Endodermal cell (in vitro differentiated cells): ENCODE measurements around the gene HMX1. TPM values are rescaled to one million over a fixed set of nuclear protein-coding genes. Genes with fewer than 3 reads are reported as not detected.

Experiments used
- DNase-seq: peaks from one replicate; pipeline ENCODE4 v3.0.0-alpha.2; 2017
- H3K27ac ChIP-seq: 2 replicates; pipeline ENCODE4 v1.5.1; 2013; ENCODE audit warnings: mild to moderate bottlenecking, low read depth, low read length, moderate library complexity
- H3K27me3 ChIP-seq: 2 replicates; pipeline ENCODE4 v1.6.1; 2013; ENCODE audit warnings: mild to moderate bottlenecking, low read length, moderate library complexity; ENCODE audit not compliant: insufficient read depth, control insufficient read depth, poor library complexity, severe bottlenecking
- H3K36me3 ChIP-seq: 2 replicates; pipeline ENCODE4 v1.7.0; 2013; ENCODE audit warnings: mild to moderate bottlenecking, low read length, moderate library complexity; ENCODE audit not compliant: control insufficient read depth, insufficient read depth
- H3K4me1 ChIP-seq: one replicate; pipeline ENCODE4 v1.7.0; 2013; ENCODE audit warnings: low read length; ENCODE audit not compliant: control insufficient read depth, insufficient read depth
- H3K4me3 ChIP-seq: 2 replicates; pipeline ENCODE4 v1.5.1; 2013; ENCODE audit warnings: mild to moderate bottlenecking, low read length, moderate library complexity
- H3K9ac ChIP-seq: 2 replicates; pipeline ENCODE4 v1.6.1; 2013; ENCODE audit warnings: mild to moderate bottlenecking, low read length, moderate library complexity; ENCODE audit not compliant: poor library complexity, severe bottlenecking; ENCODE audit errors: extremely low read depth
- H3K9me3 ChIP-seq: 2 replicates; pipeline ENCODE4 v1.6.1; 2013; ENCODE audit warnings: mild to moderate bottlenecking, low read length, moderate library complexity; ENCODE audit not compliant: control insufficient read depth
- H3K27ac Mint-ChIP-seq: 2 replicates; pipeline ENCODE4 v1.8.0; 2020; ENCODE audit warnings: mixed read lengths
- H3K27me3 Mint-ChIP-seq: 2 replicates; pipeline ENCODE4 v1.8.0; 2021; ENCODE audit warnings: mild to moderate bottlenecking, mixed read lengths; ENCODE audit not compliant: insufficient read depth
- H3K36me3 Mint-ChIP-seq: 2 replicates; pipeline ENCODE4 v1.8.0; 2020; ENCODE audit warnings: low read depth, mixed read lengths
- H3K4me1 Mint-ChIP-seq: 2 replicates; pipeline ENCODE4 v1.8.0; 2020; ENCODE audit warnings: mixed read lengths
- H3K4me3 Mint-ChIP-seq: 2 replicates; pipeline ENCODE4 v1.8.0; 2020; ENCODE audit warnings: mild to moderate bottlenecking, moderate library complexity, mixed read lengths
- H3K9me3 Mint-ChIP-seq: 2 replicates; pipeline ENCODE4 v1.8.0; 2020; ENCODE audit warnings: mild to moderate bottlenecking, mixed read lengths
- WGBS, 2 experiments: methylation state at CpG; one replicate each; pipeline versions ENCODE4 v1.1.5 to v1.1.7; 2013; ENCODE audit warnings: missing lambda C conversion rate in 2 of 2, mixed read lengths in 1 of 2; ENCODE audit not compliant: insufficient coverage in 1 of 2, insufficient read length in 1 of 2; 5-methylcytosine and 5-hydroxymethylcytosine counted together
- total RNA-seq, 2 donors: library from RNA; stranded (reverse); fragmentation: NEBNext Ultra II Directional in 1 of 2; extraction: Animal tissue kit (Norgen Biotek cat#: 25700) in 1 of 2; gene quantifications; 2 replicates in 1 of 2; 3 replicates in 1 of 2; pipeline ENCODE4 v1.2.1, GENCODE V29; 2021
- TF ChIP-seq, protein P1 (sequence below): fragments of 200-600 bp; sonication (generic); conservative IDR thresholded peaks from 2 replicates; pipeline ENCODE4 v1.5.0; 2021; ENCODE audit warnings: antibody characterized with exemption, mild to moderate bottlenecking

Gene HMX1
- total RNA-seq, 2 donors from 2014 or later: 1.2 TPM; not detected in 1

- TF ChIP-seq, protein P1, sequence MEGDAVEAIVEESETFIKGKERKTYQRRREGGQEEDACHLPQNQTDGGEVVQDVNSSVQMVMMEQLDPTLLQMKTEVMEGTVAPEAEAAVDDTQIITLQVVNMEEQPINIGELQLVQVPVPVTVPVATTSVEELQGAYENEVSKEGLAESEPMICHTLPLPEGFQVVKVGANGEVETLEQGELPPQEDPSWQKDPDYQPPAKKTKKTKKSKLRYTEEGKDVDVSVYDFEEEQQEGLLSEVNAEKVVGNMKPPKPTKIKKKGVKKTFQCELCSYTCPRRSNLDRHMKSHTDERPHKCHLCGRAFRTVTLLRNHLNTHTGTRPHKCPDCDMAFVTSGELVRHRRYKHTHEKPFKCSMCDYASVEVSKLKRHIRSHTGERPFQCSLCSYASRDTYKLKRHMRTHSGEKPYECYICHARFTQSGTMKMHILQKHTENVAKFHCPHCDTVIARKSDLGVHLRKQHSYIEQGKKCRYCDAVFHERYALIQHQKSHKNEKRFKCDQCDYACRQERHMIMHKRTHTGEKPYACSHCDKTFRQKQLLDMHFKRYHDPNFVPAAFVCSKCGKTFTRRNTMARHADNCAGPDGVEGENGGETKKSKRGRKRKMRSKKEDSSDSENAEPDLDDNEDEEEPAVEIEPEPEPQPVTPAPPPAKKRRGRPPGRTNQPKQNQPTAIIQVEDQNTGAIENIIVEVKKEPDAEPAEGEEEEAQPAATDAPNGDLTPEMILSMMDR: no peak
- WGBS, 2 experiments: 88% methylated on average over 3 of the region's 6 CpGs
- no peak overlapping the region for H3K4me3 ChIP-seq
- no peaks in the 10 kb centered on the region for H3K36me3 ChIP-seq
- H3K27ac ChIP-seq: no peak overlapping the region
- Mint-ChIP-seq H3K27me3 (peaks cover 7% of the 10 kb centered on the region), H3K4me3 (no peak overlapping the region), H3K9me3 (no peaks in the 10 kb centered on the region), H3K27ac (no peak overlapping the region), H3K36me3 (no peaks in the 10 kb centered on the region), H3K4me1 (no peaks in the 10 kb centered on the region)
- H3K9ac ChIP-seq: no peak overlapping the region
- no peaks in the 10 kb centered on the region for H3K4me1 ChIP-seq
- H3K27me3 ChIP-seq: peaks cover 5% of the 10 kb centered on the region
- DNase-seq: no peak
- H3K9me3 ChIP-seq: no peaks in the 10 kb centered on the region
These were observed 40.9 kb upstream of the HMX1 start for GRCh38 chr4:8912506-8912905.

GRCh38 chr4:8912089-8912455 is 40.4 kb upstream of the HMX1 start:
- Histone ChIP-seq H3K9ac (no peak overlapping the region), H3K4me1 (no peaks in the 10 kb centered on the region), H3K36me3 (no peaks in the 10 kb centered on the region), H3K4me3 (no peak overlapping the region), H3K27me3 (peaks cover 5% of the 10 kb centered on the region), H3K27ac (no peak overlapping the region), H3K9me3 (no peaks in the 10 kb centered on the region)
- no peaks in the 10 kb centered on the region for H3K9me3 Mint-ChIP-seq
- WGBS, 2 experiments: 89 to 100% methylated on average over 2 to 5 of the region's 5 CpGs
- TF ChIP-seq, protein P1: no peak
- no peaks in the 10 kb centered on the region for H3K4me1 Mint-ChIP-seq
- no peak overlapping the region for H3K4me3 Mint-ChIP-seq
- H3K36me3 Mint-ChIP-seq: no peaks in the 10 kb centered on the region
- no peak for DNase-seq
- no peak overlapping the region for H3K27ac Mint-ChIP-seq
- peaks cover 7% of the 10 kb centered on the region for H3K27me3 Mint-ChIP-seq

DNA sequence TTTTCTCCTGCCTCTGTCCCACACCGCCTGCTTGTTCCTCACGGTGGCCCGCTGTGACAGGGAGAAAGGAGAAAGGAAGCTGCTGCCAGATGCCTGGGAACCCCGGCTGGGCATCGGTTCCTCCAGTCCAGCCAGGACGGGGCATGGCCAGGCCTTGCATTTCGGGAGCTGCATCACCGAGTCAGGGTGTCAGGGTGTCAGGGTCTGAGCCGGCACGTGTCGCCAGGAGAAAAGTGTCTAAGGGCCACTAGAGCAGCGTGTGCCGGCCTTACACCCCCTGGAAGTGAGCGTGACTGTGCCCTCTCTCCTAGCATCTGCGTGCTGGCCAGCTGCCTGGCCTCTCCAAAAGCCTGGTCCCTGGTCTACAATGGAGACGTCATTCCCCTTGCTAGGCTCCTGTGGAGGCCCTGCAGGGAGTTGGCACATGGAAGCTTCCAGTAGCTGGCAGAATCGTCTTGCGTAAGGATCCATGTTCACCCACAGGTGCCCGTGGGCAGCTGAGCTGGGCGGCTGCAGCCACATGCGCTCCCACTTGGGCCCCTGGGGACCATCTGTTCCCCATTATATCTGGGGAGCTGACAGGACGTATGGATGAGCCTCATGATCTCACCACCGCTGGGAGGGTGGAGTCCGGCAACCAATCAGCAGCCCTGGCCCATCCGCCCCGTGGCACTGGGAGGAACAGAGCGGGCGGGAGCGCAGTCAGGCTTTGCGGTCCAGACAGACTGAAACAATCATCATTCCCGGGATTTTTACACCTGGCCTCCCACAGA is 39.9 kb upstream of the HMX1 start:
- H3K9me3 Mint-ChIP-seq: no peaks in the 10 kb centered on the region
- H3K4me3 Mint-ChIP-seq: no peak overlapping the region
- Histone ChIP-seq H3K9me3 (no peaks in the 10 kb centered on the region), H3K27ac (no peak overlapping the region), H3K36me3 (no peaks in the 10 kb centered on the region), H3K27me3 (peaks cover 5% of the 10 kb centered on the region), H3K4me3 (no peak overlapping the region), H3K9ac (no peak overlapping the region), H3K4me1 (no peaks in the 10 kb centered on the region)
- 89 to 91% methylated on average over 26 to 31 of the region's 31 CpGs for WGBS, 2 experiments
- TF ChIP-seq, protein P1: no peak
- H3K27ac Mint-ChIP-seq: no peak overlapping the region
- DNase-seq: peak; percentile 45
- H3K36me3 Mint-ChIP-seq: no peaks in the 10 kb centered on the region
- no peaks in the 10 kb centered on the region for H3K4me1 Mint-ChIP-seq
- H3K27me3 Mint-ChIP-seq: peaks cover 7% of the 10 kb centered on the region
